OCI-M1 (cell line): Measurements from ENCODE around the gene EXOC3.
"Not testable (repeated sequence)": the region's sequence is repeated elsewhere in the genome, so short reads cannot be mapped to it uniquely, and the experiment has no call there.

Experiments used
- DNase-seq: peaks from one replicate; lab custom pipeline; 2025; lab: John Stamatoyannopoulos, UW

The EXOC3 gene

DNA sequence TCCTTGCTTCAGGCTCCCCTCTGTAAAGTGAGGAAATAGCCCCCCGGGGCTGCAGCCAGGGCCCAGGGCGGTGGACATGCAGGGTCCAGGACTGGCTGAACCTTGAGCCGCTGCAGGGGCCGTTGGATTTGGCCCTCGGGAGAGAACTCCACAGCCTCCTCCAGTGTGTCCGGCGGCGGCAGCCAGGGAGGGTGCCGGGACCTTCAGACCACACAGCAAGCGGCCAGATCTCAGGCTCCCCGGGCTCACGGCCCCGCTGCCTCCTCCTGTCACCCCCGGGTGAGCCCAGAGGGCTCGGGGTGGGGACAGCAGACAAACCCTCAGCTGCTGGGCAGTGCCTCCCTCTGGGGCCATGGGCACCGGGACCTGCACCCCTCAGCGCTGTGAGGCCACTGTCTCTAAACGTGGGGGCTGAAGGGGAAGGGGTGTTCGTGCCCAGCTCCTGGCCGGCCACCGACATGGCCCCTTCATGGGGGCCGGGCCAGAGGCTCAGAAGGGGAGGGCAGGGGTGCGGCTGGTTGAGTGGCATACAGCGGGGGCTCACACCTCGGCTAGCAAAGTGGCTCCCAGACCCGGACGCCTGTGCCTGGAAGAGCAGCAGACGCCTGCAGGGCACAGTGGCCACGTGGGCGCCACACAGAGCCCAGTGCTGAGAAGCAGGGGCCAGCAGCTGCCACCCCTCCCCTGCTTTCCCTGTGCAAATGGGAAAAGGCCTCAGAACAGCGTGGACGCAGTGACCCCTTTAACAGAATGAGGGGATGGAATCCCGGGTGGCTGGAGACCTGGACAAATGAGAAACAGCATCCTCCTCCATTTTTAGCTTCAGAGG, 61.6 kb downstream of the EXOC3 start:
- no peak for DNase-seq

DNA sequence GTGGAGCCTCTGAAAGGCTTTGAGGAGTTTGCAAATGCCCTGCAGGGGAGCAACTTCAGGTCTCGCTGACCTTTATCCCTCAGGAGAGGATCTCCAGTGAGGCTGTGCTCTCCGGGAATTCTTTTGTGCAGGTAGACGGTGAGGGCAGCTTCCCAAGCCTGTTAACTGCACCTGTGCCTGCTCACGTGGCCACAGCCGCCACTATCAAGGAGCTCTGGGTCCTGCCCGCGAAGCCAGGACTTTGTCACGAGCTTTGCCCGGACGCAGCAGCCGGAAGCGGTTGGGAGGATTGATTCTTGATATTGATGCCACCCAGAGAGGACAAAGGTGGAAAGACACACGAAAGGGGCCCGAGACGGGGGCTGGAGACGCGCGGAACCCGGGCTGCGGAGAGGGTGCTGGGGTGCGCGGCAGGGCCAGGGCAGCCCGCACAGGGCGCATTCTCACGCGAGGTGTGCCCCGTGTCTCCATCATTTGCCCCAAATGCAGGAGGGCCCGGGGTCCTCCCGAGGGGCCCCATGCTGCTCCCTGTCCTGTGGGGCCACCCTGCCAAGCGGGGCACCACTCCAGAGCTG, 63.1 kb downstream of the EXOC3 start:
- no peak for DNase-seq

DNA sequence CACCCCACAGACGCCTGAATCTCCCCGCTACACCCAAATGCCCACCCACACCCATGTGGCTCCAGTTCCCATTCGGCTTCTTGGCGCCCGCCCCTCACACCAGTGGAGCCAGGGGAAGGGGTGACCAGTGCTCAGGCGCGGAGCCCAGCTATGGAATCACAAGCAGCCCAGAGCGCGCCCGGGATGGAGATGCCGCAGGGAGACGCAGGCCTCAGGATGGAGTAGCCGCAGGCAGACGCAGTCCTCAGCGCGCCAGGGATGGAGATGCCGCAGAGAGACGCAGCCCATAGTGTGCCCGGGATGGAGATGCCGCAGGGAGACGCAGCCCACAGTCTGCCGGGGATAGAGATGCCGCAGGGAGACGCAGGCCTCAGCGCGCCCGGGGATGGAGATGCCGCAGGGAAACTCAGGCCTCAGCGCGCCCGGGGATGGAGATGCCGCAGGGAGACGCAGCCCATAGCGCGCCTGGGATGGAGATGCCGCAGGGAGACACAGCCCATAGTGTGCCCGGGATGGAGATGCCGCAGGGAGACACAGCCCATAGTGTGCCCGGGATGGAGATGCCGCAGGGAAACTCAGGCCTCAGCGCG, 65.1 kb downstream of the EXOC3 start:
- DNase-seq: not testable (repeated sequence)

DNA sequence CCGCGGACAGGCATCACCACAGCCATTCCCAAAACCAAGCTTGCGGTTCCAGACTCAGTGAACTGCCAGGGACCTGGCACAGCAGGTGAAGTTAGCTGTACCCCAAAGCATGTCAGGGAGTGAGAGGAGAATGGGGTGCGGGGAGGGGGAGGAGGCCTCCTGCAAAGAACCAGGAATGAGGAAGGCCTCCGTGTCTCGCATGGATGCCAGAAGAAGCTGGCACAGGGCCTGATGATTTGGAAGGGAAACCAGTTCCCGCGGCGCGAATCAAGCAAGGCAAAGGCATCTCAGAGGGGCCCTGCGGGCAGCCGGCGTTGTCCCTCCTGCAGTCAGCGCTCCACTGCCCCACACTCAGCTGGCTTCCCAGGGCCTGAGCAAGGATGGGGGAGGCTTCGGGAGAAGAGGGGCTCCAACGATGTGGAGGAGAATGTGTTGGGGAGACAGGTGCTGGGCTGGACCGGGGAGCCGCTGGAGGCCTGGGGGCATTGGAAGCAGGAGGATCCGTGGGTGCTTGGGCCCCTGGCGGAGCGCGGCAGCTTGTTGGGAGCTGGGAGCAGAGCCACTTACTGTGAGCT, 66.7 kb downstream of the EXOC3 start:
- no peak for DNase-seq

DNA sequence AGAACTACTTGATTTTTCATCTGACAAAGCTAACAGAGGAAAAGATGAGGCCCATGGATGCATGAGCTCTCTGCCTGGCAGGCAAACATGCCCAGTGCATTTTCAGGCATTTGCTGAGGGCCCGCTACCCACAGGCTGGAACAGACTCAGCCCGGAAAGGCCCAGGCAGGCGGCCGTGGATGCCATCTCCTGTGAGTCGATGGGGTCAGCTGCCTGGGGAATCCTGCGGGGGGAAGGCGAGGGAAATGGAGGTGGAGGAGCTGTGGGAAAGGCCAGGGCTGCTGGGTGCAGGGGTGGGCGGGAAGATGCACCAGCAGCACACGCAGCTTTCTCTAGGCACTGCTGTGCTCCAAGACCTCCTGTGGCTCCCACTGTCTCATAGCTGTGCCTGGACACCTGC, 67.5 kb downstream of the EXOC3 start:
- no peak for DNase-seq

DNA sequence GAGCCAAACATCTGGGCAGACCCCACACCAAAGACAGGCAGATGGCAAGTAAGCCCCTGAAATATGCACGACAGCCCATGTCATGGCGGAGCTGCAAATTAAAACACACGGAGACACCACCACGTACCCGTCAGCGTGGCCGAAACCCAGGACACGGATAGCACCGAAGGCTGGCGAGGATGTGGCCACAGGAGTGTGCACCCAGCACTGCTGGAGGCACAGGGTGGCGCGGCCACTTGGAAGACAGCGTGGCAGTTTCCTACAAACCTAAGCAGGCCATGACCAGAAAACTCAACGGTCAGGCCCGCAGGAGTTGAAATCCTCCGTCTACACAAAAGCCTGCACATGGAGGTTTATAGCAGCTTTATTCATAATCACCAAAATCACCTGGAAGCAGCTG, 68.5 kb downstream of the EXOC3 start:
- no peak for DNase-seq

DNA sequence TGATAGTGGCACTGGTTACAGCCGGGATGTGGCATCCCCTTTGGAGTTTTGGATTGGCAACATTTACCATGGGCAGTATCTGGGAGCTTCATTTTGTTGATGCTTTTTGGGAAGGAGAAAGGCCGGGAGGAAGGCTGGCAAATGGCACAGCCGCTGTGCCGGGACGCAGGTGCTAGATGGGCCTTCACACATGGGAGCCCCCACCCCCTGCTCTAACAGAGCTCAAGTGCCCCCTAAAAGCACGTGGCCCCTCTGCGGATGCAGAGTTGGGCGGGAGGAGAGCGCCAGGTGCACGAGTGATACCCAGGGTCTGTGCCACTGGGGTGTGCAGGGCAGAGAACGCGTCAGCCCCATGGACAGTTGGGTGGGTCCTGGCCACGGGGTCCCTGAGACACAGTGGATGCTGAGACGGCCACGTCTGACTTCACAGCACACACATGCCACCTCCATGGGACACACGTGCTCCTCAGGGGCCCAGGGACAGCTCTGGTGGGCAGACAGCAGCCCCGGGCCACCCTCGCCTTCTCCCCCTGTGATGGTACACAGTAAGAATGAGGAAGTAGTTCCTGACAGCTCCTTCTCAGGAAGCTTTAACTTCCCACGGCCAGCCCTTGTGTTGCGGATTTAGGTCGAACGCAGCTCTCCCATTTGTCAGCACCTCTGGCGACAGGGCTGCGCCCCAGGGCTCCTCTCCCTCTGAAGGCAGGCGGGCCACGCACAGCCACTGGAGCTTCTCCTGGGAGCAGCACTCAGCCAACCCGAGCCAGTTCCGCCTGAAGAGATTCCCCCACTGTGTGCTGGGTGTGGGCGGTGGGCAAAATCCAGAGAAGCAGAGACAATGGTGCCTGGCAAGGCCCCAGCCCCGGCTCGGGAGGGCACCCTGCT, 70.5 kb downstream of the EXOC3 start:
- peak; percentile 5 for DNase-seq

DNA sequence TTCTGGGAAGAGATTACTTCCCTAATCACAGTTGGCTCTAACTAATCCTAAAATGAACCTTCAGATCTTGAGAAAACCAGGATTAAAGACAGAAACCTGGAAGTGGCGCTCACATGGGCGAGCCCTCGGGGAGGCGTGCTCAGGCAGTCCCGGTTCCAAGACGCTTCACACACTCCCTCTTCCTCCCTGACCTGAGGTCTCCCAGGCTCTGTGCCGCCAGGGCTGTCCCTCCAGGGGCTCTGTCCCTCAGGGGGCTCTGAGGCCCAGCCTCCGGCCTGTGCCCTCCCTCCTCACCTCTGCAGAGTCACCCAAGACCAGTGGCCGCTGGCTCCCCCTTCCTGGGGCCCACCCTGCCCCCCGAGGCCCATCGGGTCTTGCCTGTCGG, 71.1 kb downstream of the EXOC3 start:
- DNase-seq: no peak

DNA sequence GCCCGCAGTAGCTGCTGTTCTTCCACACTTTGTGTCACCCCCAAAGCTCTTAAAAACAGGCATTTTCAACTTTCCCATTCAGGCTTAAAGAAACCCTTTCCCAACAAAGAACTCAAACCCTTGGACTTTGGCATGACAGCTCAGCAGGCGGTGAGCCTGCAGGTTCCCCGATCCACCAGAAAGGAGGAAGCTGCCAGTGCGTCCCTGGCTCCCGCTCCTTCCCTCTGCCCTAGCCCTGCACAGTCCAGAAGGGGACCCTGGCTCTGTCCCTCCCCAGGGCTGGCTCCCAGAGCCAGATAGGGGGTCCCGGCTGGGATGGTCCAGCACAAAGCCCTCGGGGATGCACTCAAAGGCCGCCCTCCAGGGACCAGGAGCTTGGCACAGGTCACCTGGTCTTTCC, 71.7 kb downstream of the EXOC3 start:
- no peak for DNase-seq

DNA sequence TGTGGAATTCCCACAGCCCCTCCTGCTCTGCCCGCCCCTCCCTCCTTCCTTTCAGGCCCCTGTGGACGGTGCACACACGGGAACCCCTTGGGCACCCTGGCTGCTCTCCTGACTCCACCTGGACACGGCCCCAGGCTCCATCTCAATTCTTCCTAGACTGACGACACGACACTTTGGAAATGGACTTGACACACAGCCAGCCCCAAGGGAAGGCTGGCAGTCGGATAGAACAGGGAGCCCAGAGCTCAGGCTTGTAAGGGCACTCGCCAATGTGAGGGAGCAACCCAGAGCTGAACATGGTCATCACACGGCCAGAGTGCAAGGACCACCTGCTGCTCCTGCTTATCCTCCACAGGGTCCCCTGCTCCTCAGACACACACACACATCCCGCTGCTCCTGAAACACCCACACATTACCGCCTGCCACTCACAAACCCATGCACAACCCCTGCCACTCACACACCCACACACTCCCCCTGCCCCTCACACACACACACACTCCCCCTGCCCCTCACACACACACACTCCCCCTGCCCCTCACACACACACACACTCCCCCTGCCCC, 72.4 kb downstream of the EXOC3 start:
- no peak for DNase-seq

DNA sequence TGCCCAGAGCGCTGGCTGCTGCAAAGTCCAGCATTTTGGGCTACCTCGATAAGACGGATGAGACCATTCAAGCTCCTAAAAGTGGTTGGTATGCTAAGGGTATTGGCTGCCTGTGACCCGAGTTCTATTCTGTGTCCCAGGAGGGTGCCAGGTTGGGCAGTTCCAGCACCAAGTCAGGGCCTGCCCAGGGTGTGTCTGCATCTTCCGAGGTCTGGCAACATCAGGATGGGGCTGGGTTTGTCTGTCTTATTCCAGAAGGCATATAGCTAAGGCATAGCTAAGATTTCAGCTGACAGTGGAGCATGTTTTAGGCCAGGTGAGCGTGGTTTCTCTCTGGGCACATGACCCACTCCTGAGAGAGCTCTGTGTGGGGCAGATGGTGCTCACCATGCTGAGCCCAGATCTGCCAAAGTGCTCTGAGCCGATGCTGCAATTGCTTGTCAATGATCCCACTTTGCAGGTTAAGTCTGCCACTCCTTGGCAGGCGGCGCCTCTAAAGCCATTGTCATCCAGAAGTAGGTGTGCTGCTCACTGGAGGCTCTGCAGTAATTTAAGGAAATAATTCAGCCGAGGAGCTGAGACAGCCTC, 73.5 kb downstream of the EXOC3 start:
- no peak for DNase-seq
